Left lobe of liver (tissue), 2 donors: Measurements from ENCODE around the gene ABHD3. TPM values are rescaled to one million over a fixed set of nuclear protein-coding genes. Genes with fewer than 3 reads are reported as not detected.
"Not testable (repeated sequence)": the region's sequence is repeated elsewhere in the genome, so short reads cannot be mapped to it uniquely, and the experiment has no call there.

ENCODE experiments used
- ATAC-seq: fragments of 200-7000 bp; cut with Tn5 transposase; one replicate; pipeline ENCODE4 v1.9.1; 2020; ENCODE audit warnings: mild to moderate bottlenecking, moderate library complexity
- DNase-seq: peaks from one replicate; pipeline ENCODE4 v3.0.0-alpha.2; 2020; ENCODE audit warnings: low spot score
- total RNA-seq: library from RNA; stranded (reverse); gene quantifications from one replicate; pipeline ENCODE4 v1.2.1, GENCODE V29; 2021
- donor health status: DM: no; HTN: no; CAD: no; lungs with moderate emphysema.
- donor health status: DM: no; HTN: yes; CAD: no.

Gene ABHD3, protein sequence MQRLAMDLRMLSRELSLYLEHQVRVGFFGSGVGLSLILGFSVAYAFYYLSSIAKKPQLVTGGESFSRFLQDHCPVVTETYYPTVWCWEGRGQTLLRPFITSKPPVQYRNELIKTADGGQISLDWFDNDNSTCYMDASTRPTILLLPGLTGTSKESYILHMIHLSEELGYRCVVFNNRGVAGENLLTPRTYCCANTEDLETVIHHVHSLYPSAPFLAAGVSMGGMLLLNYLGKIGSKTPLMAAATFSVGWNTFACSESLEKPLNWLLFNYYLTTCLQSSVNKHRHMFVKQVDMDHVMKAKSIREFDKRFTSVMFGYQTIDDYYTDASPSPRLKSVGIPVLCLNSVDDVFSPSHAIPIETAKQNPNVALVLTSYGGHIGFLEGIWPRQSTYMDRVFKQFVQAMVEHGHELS
- 21.3 TPM for total RNA-seq

DNA sequence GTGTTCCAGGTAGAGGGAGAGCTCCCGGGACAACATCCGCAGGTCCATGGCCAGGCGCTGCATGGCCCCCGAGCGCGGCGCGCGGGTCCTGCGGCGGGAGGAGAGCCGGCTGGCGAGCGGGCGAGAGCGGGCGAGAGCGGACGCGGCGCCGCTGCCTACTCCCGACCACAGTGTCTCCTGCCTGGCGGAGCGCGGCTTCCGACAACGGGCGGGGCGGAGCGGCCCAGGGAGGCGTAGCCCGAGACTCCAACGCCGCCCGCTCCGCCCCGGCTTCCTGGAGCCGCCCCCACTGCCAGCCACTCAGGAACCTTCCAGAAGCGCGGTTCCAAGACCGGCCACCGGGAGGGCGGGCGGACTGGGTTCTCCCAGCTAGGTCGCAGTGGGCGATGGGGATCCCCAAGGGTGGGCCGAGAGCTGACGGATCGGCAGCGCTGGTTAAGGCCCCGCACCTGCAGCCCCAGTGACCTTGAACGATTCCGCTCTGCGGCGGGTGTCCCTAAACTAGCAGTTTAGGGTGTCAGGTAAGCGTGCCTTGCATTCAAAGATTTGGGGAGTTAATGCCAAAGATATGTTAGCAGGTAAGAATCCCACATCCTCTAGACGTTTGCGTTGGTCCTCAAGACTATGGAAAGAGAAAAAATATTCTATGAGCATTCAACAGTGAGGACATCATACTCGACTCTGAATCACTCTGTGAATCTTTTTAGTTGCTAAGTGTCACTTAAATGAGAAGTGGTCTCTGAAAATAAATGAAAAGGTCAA, at the start of gene ABHD3:
Gene ABHD3 (minus strand): TSS at position 172 of the 762 bp plus-strand sequence. CDS start 109 bp downstream, at position 63.
- DNase-seq: peak; percentile 97
- peak; percentile 95 for ATAC-seq

DNA sequence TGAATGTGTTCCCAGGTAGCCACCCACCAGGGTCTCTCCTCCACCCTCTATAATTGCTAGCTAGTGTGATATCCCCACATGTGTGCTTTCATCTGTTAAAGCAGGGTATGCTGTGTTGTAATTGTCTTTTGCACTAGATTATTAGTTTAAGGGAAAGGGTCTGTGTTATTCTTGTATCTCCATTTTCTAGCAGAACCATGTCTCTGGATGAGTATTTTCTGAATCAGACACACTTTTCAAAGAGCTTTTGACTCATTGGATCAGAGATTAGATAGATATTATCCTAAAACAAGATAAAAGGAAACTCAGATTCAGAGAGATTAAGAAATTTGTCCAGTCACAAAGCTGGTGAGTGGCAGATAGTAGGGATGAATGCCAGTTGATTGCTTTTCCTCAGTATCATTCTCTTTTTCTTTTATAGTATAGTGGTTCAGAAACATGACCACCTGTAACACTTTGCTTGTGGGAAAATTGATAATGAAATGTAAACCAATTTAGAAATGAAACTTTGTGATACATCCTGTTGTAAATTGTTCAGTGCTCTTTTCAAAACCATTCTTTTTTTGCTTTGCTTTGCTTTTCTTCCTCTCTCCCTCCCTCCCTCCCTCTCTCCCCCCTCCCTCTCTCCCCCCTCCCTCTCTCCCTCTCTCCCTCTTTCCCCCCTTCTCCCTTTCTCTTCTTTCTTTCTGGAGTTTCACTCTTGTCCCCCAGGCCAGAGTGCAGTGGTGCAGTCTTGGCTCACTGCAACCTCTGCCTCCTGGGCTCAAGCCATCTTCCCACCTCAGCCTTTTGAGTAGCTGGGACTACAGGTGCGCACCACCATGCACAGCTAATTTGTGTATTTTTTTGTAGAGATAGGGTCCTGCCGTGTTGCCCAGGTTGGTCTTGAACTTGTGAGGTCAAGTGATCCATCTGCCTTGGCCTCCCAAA, 43.5 kb upstream of the ABHD3 start:
- ATAC-seq (no peak), DNase-seq (no peak)

DNA sequence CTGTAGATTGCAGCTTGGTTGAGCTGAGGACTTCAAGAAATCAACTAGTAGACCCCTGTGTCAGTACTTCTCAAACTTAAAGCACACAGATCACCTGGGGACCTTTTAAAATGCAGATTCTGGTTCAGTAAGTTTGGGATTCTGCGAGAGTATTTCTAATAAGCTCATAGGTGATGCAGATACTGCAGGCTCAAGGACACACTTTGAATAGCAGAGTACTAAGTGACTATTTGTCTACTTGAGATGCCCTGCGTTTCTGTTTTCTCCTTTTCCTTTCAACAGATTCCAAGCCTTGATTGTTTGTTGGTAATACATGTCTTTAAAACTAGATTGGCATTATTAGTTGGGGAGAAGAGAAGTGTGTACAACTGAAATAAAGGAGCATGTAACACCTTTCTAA, 42.7 kb upstream of the ABHD3 start:
- no peak for ATAC-seq
- DNase-seq: no peak

DNA sequence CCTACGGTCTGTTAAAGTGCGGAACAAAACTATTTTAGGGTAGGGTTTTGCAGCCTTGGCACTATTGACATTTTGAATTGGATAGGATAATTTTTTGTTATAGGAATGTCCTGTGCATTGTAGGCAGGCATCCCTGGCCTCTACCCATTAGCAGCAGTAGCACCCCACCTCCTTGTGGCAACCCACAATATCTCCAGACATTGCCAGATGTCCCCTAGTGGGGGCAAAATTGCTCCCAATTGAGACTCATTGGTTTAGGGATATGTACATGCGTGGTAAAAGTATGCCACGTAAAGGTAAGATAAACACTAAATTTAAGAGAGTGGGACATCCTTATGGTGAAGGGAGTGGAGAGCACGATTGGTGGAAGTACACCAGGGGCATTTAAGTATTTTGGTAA, 40.7 kb upstream of the ABHD3 start:
- no peak for ATAC-seq

DNA sequence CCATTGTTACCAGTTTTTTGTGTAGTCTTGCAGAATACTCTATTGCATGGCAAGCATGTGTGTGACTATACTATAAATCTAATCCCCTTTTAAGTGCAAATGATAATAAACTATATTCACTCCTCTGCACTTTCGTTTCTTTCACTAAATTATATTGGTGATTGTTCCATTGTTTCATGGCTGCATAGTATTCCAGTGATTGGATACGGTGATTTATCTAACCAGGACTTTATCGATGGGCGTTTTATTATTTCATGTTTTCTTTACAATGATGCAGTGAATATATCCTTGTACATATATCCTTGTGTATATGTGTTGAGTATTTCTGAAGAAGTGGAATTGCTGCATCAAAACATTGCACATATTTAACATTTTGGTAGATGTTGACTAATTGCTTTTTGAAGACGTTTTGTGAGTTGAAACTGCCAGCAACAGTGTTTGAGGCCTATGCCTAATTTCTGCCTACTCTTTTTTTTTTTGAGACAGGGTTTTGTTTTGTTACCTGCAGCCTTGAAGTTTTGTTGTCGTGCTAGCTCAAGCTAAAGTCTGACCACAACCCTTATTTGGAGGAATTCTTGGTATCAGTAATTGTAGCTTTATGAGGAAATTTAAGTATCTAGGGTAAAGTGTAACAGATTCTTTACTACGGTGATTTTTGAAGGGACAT, 38.7 kb upstream of the ABHD3 start:
- no peak for ATAC-seq

More for the DNA sequence above, 40.7 kb upstream of the ABHD3 start:
- no peak for DNase-seq

DNA sequence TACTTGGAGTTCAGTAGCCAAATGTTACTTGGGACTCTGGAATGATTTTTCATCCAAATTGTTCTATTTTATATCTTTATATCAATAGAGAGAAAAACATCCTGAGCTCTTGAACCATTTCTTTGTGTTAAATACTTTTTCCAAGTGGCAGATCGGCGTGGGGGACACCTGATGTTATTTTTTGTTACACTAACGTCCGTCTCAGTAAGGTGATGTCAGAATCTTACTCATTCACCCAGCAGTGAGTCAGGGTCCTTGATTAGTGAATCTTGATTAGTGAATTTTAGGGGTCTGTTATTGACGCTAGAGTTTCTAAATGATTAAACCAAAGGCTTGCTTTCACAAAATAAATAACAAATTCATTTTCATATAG, 37.7 kb upstream of the ABHD3 start:
- DNase-seq (no peak), ATAC-seq (no peak)

More for the DNA sequence above, 38.7 kb upstream of the ABHD3 start:
- no peak for DNase-seq

DNA sequence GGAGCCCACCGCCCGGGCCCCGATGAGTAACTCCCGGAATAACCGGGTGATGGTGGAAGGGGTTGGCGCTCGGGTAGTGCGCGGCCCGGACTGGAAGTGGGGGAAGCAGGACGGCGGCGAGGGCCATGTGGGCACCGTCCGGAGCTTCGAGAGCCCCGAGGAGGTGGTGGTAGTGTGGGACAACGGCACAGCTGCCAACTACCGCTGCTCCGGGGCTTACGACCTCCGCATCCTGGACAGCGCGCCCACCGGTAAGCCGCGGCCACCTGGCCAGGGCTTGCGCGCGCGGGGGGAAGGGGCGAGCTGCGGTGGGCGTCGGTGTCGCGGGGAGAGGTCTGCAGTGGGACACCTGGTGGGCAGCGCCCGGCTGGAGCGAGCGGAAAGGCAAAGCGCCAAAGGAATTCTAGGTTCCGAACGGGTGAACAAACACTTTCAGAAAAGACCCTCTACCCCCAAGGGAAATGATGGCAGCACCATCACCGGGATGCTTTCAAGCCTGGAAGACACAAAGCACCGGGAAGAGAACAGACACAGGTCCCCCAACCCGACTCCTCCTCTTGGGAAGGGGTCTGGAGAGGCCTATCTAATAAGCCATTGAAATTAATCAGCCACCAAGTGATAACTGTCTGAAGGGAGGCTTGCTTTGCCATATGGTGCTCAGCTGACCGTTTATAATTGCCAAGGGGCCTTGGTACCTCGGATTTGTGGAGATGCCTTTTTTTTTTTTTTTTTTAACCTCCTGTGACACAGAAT, 37.2 kb upstream of the ABHD3 start:
- DNase-seq (peak; percentile 53), ATAC-seq (peak; percentile 0)

DNA sequence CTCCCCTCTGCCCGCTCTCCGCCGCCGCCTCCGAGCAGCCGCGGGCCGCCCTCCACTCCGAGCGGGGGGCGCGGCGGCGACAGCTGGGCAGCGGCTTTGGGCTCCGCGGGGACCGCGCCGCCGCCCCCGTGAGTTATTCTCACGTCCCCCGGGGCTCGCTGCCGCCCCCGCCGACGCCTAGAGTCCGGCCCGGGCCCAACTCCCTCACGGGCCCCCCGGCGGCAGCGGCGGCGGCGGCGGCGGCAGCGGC, 36.7 kb upstream of the ABHD3 start:
- DNase-seq (no peak), ATAC-seq (no peak)

DNA sequence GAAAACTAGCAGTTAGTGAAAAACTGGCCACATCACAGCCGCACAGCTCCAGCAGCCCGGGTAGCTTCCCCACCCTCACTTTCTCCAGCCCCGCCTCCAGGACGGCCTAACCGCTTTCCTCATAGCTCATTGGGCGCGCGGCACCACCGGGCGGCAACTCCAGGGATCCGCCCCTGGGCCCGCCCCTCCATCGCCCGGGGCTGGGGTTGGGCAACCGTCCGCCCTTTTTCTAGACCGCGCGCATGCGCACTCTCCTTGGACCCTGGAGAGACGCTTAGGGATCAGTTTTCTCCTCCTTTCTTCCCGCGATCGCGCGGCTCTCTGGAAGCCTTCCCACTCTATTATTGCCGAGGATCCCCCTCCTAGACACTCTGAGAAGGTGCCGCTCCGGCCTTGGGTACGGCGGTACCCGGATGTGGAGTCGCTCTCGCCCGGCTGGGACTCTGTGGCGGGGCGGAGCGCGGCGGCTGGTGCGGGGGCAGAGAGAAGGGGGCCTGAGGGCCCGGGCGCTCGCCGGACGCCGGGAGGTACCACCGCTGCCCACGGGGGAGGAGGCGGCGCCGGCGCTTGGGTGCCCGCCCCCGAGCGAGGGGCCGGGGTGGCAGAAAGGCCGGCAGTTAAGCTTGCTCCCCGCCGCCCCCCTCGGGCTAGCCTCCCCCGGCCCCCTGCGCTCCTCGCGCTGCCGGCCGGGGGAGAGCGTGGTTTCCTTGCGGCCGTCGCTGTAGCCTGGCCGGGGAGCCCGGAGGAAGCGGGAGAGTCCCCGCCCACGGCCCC, 36.2 kb upstream of the ABHD3 start, which contains the start of gene MIB1:
Gene MIB1 (plus strand): TSS at position 255 of the 774 bp plus-strand sequence. CDS start 792 bp downstream, outside the sequence.
- ATAC-seq (peak; percentile 96), DNase-seq (peak; percentile 99)

DNA sequence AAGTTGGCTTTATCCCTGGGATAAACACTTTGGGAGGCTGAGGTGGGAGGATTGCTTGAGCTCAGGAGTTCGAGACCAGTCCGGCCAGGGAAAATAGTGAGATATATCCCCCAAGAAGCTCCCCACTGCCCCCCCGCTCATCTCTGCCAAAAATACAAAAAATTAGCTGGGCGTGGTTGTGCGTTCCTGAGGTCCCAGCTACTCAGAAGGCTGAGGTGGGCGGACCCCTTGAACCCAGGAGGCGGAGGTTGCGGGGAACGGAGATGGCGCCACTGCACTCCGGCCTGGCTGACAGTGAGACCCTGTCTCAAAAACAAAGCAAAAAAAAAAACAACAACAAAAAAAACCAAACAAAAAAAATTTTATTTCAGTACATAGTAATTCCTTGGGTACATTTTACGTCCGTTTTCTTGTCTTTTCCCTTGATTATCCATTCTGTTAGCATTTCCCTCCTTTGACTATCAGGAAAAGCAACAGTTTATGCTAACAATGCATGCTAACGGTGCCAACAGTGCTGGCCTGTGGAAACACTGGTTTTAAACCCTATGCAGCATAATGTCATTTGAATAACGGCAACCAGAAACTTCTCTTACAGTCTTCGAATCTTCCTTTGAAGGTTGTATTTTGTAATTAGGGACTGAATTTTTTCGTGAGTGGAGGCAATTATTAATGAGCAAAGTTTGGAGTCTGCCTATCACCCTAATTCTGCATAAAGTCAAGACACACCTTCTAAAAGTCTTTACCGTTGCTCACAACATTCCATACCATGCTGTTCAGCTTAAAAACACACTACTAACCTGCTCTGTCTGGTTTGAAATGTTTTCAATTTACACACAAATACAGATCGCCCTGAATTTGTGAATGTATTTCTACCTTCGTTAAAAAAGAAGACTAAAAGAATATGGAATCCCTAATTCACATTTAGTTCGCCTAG, 35.3 kb upstream of the ABHD3 start:
- ATAC-seq (peak; percentile 6), DNase-seq (no peak)

DNA sequence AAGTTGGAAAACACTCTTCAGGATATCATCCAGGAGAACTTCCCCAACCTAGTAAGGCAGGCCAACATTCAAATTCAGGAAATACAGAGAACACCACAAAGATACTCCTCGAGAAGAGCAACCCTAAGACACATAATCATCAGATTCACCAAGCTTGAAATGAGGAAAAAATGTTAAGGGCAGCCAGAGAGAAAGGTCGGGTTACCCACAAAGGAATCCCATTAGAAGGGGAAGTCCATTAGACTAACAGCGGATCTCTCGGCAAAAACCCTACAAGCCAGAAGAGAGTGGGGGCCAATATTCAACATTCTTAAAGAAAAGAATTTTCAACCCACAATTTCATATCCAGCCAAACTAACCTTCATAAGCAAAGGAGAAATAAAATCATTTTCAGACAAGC, 32.4 kb upstream of the ABHD3 start:
- not testable (repeated sequence) for ATAC-seq, DNase-seq

DNA sequence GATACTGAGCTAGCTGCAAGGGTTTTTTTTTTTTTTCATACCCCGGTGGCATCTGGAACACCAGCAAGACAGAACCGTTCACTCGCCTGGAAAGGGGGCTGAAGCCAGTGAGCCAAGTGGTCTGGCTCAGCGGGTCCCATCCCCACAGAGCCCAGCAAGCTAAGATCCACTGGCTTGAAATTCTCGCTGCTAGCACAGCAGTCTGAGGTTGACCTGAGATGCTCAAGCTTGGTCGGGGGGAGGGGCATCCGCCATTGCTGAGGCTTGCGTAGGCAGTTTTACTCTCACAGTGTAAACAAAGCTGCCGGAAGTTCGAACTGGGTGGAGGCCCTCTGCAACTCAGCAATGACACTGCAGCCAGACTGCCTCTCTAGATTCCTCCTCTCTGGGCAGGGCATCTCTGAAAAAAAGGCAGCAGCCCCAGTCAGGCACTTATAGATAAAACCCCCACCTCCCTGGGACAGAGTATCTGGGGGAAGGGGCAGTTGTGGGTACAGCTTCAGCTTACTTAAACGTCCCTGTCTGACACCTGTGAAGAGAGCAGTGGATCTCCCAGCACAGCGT, 31.0 kb upstream of the ABHD3 start:
- no peak for DNase-seq
- ATAC-seq: no peak

DNA sequence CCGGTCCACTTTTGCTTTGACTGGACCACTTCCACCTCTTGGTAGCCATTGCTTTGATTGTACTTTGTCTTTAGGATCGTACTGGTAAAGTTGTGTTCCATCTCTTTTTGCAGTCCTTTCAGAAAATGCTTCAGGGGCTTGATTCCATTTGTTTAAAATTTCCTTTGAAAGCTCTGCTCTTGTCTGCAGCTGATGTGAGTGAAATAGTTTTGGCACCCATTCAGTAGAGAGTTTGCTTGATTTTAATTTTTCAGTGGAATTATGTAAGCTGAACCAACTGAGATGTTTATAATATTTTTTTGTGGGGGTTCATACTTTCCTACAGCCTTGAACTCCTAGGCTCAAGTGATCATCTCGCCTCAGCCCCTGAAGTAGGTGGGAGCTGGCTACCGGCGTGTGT, 28.4 kb upstream of the ABHD3 start:
- ATAC-seq (no peak), DNase-seq (no peak)

DNA sequence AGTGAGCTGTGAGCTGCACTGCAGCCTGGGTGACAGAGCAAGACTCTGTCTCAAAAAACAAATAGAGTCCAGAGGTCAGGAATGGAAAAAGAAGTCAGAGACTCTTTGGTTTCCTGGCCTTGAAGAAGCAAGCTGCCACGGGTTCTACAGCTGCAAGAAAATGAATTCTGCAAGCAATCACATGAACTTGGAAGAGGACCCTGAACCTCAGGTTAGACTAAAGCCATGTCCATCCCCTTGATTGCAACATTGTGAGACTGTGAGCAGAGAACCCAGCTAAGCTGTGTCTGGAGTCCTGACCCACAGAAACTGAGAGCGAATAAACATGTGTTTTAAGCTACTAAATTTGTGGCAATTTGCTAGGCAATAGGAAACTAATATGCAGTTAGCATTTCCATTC, 23.1 kb upstream of the ABHD3 start:
- DNase-seq (no peak), ATAC-seq (peak; percentile 85)

DNA sequence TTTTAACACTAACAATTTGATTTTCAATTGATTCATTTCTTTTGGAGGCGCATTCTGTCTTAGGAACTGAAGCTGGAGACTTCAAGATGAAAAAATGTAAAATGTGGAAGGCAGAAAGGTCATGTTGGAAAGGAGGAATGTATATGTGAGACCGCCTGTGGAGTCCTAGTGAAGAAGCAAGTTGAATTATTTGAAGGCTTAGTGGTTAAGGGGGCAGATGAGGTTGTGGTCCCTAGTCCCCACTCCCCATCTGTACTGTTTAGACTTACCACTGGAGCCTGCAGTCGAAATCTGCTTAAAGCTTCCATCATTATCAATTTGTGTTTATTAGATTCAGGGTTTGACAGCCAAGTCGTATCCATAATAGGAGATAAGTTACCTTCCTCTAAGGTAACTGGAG, 20.6 kb upstream of the ABHD3 start:
- DNase-seq (no peak), ATAC-seq (no peak)

DNA sequence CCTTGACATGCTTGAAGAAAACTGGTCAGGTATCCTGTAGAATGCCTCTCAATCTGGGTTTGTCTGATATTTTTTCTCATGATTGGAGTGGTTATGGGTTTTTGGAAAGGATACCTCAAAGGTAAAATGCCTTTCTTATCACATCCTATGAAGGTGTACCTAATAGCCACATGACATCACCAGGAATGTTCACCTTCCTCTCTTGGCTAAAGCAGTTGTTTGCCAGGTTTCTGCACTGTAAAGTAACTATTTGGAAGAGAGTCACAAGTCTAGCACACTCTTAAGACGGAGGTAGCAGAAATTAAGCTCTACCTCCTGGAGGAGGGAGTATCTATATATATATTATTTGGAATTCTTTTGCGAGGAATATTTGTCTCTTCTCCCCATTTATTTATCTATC, 18.1 kb upstream of the ABHD3 start:
- ATAC-seq (no peak), DNase-seq (no peak)

DNA sequence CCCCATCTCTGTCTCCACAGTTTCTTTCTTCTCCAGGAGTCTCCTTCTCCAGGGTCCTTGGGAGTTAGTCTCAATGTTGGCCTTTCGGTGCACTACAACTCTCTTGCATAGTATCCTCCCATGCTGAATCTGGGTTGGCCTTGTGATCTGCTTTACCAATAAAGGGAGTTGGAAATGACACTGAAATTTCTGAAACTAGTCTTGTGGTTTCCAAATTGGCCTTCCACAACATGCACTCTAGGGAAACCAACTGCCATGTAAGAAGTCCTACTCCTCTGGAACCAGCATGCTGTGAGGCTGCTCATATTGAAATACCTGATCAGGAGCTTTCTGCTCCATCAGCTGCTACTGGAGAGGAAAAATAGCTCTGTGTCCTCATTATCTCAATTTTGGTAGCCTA, 9.9 kb upstream of the ABHD3 start:
- ATAC-seq (no peak), DNase-seq (no peak)

DNA sequence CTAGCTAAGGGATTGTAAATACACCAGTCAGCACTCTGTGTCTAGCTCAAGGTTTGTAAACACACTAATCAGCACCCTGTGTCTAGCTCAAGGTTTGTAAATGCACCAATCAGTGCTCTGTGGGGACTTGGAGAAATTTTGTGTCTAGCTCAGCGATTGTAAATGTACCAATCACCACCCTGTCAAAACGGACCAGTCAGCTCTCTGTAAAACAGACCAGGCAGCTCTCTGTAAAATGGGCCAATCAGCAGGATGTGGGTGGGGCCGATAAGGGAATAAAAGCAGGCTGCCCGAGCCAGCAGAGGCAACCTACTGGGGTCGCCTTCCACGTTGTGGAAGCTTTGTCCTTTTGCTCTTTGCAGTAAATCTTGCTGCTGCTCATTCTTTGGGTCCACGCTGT, 2.6 kb upstream of the ABHD3 start:
- ATAC-seq, DNase-seq: not testable (repeated sequence)
